Heart left ventricle (tissue), 13 donors: Measurements from ENCODE around the gene MTIF3.

Source experiments
- CTCF ChIP-seq, 12 donors: fragments of 200-600 bp; sonication (generic) in 4 of 12; IDR thresholded peaks; one replicate each; pipeline versions ENCODE4 v1.5.0 to v1.8.0; 2018 to 2022; ENCODE audit warnings: antibody characterized with exemption in 12 of 12, mild to moderate bottlenecking in 5 of 12
- POLR2A ChIP-seq, 2 donors: fragments of 450-650 bp; IDR thresholded peaks; one replicate each; pipeline ENCODE4 v1.6.1; 2017; ENCODE audit warnings: antibody characterized with exemption in 2 of 2, mild to moderate bottlenecking in 2 of 2, moderate library complexity in 2 of 2
- donor health status: ischemic (EF 13 %, LVEDD 7.1; RV severe dilation, severe dysfunction).
- donor health status: DM: no; HTN: yes; CAD: no.
- donor health status: DM: no; HTN: no; CAD: no.
- donor health status: ischemic (EF 25% LVEDD 6.9; RV normal size, moderate dysfunction).
- donor health status: ischemic (EF 25% LVEDD 5.7; RV mildly dilated, moderate dysfunction).
- donor health status: ischemic (EF 35%, LVEDD 5.7; RV mildly dilated, moderate dysfunction).
- donor health status: nonischemic (EF 11% LVEDD 7.7; RV severe dilation, severe dysfunction).
- donor health status: DM: yes; HTN: yes; CAD: no.
- donor health status: PGD.
- donor health status: ischemic (EF 29% LVEDD 5.4; RV normal size, mild dysfunction).
- donor health status: nonischemic (EF 23%, LVEDD 6.1; RV moderate dilation, normal function).

- no peak for TF ChIP-seq CTCF (IDR thresholded peaks at IDR 0.05)
- no peak for TF ChIP-seq POLR2A (IDR thresholded peaks at IDR 0.05)
These were observed 47.1 kb downstream of the MTIF3 start for GRCh38 chr13:27403203-27403678.
